WERI-Rb-1 (cell line): ENCODE data around the gene GLCE.

Experiments
- DNase-seq: peaks from one replicate; pipeline ENCODE4 v3.0.0-alpha.2; 2020
- H3K27ac ChIP-seq: fragments of 250-450 bp; sonication (Bioruptor Pico); 2 replicates; pipeline ENCODE4 v1.5.1; 2020; ENCODE audit warnings: mild to moderate bottlenecking, moderate library complexity
- H3K27me3 ChIP-seq: fragments of 250-450 bp; sonication (Bioruptor Pico); 2 replicates; pipeline ENCODE4 v1.5.1; 2021; ENCODE audit warnings: mild to moderate bottlenecking, low read depth, moderate library complexity; ENCODE audit not compliant: insufficient read depth, severe bottlenecking
- H3K36me3 ChIP-seq: fragments of 250-450 bp; sonication (Bioruptor Pico); 2 replicates; pipeline ENCODE4 v1.5.1; 2020; ENCODE audit warnings: mild to moderate bottlenecking, moderate library complexity
- H3K4me3 ChIP-seq: 2 replicates; pipeline ENCODE4 v1.5.1; 2011; ENCODE audit warnings: low read depth, mild to moderate bottlenecking, control low read depth, low read length
- H3K9me3 ChIP-seq: fragments of 250-450 bp; sonication (Bioruptor Pico); 2 replicates; pipeline ENCODE4 v1.5.1; 2021; ENCODE audit warnings: mild to moderate bottlenecking, moderate library complexity; ENCODE audit not compliant: severe bottlenecking
- TF ChIP-seq, protein P1 (sequence below): IDR thresholded peaks from 2 replicates; pipeline ENCODE4 v1.5.1; 2011; ENCODE audit warnings: low read depth, mild to moderate bottlenecking, control low read depth, inconsistent platforms, low read length

The GLCE gene

DNA sequence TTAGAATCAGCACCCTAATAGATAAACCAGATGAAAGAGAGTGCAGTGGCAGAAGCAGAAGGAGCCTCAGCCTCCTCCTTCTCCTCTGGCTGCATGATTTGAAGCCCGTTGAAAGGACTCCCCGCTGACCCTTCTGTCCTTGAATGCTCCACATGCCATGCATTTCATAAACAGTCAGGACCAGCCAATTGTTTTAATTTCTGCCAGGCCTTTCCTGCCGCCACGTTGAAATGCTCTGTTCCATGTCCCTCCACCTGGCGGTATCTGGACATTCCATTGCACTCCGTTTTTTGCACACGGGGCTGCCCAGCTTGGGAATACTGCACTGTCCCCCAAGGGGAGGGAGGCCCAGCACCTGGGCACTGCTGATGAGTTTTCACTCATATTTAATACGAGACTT lies 35.2 kb upstream of the GLCE start:
- H3K9me3 ChIP-seq = no peaks in the 10 kb centered on the region
- no peaks in the 10 kb centered on the region for H3K36me3 ChIP-seq
- H3K27ac ChIP-seq = no peak overlapping the region
- no peak overlapping the region for H3K4me3 ChIP-seq
- no peaks in the 10 kb centered on the region for H3K27me3 ChIP-seq
- no peak for DNase-seq
- TF ChIP-seq, protein P1, sequence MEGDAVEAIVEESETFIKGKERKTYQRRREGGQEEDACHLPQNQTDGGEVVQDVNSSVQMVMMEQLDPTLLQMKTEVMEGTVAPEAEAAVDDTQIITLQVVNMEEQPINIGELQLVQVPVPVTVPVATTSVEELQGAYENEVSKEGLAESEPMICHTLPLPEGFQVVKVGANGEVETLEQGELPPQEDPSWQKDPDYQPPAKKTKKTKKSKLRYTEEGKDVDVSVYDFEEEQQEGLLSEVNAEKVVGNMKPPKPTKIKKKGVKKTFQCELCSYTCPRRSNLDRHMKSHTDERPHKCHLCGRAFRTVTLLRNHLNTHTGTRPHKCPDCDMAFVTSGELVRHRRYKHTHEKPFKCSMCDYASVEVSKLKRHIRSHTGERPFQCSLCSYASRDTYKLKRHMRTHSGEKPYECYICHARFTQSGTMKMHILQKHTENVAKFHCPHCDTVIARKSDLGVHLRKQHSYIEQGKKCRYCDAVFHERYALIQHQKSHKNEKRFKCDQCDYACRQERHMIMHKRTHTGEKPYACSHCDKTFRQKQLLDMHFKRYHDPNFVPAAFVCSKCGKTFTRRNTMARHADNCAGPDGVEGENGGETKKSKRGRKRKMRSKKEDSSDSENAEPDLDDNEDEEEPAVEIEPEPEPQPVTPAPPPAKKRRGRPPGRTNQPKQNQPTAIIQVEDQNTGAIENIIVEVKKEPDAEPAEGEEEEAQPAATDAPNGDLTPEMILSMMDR = no peak

DNA sequence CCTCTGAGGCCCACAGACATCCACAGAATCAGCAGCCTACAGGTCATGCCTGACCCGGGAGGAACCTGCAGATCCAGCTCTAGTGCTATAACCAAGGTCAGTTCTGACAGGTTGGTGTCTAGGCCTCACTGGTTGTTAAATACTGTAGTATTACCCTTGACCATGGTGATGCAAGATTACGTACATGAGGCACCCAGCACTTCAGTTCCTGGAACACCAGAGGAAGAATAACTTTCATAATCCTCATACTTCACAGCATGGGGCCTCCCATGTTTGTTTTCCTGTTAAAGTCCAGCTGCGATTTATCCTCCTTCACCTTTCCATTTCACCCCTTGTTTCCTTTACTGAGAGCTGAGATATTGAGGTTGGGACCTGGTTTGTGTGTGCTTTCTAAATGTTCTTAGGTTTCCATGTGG lies 34.4 kb upstream of the GLCE start:
- Histone ChIP-seq H3K4me3 (no peak overlapping the region), H3K27me3 (no peaks in the 10 kb centered on the region), H3K9me3 (no peaks in the 10 kb centered on the region), H3K36me3 (no peaks in the 10 kb centered on the region), H3K27ac (no peak overlapping the region)
- no peak for DNase-seq
- TF ChIP-seq, protein P1 = no peak

DNA sequence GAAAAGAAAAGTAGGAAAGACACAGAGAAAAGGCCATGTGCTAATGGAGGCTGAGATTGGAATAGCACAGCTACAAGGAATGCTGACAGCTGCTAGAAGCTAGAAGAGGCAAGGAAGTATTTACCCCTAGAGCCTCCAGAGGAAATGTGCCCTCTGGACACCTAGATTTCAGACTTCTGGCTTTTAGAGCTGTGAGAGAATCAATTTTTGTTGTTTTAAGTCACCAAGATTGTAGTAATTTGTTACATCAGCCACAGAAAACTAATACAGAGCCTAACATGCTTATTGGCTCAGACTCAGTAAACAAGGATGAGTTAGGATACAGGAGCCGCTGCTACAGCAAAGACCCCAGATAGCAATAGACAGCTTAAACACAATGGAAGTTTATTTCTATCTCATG lies 33.1 kb upstream of the GLCE start:
- no peaks in the 10 kb centered on the region for H3K27me3 ChIP-seq
- no peak for DNase-seq

DNA sequence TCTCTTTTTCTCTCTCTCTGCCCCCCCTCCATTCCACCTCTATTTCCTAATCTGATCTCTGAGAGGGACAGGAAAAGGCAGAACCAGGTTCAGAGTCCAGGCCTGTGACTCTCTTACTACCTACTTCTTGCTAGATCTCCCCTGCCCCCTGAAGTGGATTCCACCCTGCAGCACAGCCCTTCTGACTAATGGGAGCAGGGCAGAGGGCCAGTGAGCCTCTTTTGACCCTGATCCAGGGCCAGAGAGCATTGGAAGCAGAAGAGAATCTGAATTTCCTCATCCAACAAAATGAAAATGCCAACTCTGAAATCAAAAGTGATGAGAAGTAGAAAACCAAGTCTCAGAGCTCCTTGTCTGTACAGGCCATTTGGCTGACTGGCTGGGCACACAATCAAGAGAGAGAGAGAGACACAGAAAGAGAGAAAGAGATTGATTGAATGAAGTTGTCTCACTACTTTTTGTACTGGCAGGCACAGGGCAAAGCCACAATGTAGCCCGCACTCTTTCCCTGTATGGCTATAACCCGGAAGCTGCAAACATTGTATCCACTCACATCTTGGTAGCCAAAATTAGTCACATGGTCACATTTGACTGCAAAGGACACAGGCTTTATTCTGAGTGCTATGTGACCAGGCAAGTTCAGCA lies 31.6 kb upstream of the GLCE start:
- no peaks in the 10 kb centered on the region for H3K36me3 ChIP-seq
- H3K27ac ChIP-seq = no peak overlapping the region
- no peaks in the 10 kb centered on the region for H3K27me3 ChIP-seq
- H3K4me3 ChIP-seq = no peak overlapping the region
- no peaks in the 10 kb centered on the region for H3K9me3 ChIP-seq
- no peak for DNase-seq
- TF ChIP-seq, protein P1 = no peak

More for the DNA sequence above, 33.1 kb upstream of the GLCE start:
- Histone ChIP-seq H3K9me3 (no peaks in the 10 kb centered on the region), H3K4me3 (no peak overlapping the region), H3K36me3 (no peaks in the 10 kb centered on the region), H3K27ac (no peak overlapping the region)
- TF ChIP-seq, protein P1 = no peak

DNA sequence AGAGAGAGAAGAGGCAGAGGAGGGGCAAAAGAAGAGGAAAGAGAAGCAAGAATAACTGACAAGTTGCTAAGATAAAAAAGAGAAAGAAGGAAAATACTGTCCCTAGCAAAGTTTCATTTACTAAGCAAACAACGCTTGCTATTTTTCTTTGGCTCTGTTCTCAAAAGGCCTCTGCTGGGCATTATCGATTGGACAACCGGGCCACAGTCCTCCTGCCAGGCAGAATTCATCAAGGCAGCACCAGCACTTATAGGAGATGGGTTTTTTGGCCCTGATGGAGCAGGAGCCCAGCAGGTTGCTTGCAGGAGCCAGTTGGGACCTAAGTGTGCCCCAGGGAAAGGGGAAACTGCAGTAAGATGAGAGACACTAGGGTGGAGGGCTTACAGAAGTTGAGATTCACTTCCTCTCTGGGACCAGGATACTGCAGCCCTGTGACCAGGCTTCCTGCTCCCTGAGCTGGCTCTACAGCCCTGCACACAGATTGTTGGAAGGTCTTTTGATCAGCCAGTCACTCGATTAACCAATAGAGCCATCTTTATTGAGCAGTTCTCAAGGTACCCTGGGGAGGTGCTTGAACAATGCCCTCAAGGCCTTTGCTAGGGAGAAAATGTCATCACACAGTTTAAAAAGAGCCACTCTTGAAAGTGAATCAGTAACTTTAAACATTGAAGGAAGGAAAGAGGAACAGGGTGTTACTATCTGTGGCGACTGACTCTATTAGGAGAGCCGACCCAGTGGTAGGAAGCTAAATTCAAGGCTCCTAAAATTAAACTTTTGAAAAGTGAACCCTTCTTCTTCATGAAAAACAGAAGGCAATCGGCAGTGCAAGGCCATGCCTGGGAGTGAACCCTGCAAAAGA lies 28.8 kb upstream of the GLCE start:
- H3K27me3 ChIP-seq = no peaks in the 10 kb centered on the region
- H3K4me3 ChIP-seq = no peak overlapping the region

More for the DNA sequence above, 28.8 kb upstream of the GLCE start:
- no peaks in the 10 kb centered on the region for H3K9me3 ChIP-seq
- H3K36me3 ChIP-seq = no peaks in the 10 kb centered on the region
- TF ChIP-seq, protein P1 = no peak
- no peak for DNase-seq
- no peak overlapping the region for H3K27ac ChIP-seq
